ENCODE results near the gene CAMKMT. TPM values are rescaled to one million over a fixed set of nuclear protein-coding genes. Genes with fewer than 3 reads are reported as not detected.

Gene CAMKMT
- total and polyA plus RNA-seq, 2 experiments from 2014 or later: 26.5 to 29.5 TPM

DNA sequence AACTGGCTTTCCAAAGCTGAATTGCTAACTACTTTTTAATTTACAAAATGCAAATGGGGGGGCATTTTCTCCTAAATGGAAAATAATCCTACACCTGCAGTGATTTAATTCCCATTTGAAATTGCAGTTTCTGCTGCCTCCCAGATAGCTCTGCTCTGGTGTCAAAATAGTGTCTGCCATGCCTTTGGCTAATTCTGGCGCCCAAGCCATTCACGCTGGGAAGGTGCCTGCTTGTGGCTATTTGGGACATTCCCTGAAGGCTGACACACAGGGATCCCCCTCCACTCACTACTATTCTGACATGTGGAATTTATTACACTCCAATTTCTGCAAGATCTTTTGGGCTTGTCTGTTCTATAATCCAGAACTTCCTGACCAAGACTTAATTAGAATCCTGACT lies 451.4 kb downstream of the CAMKMT start (continued):
- TF ChIP-seq ZNF462 (CRISPR knock-in tag; IDR thresholded peaks at IDR 0.05): no peak
- TF ChIP-seq EZH2 (IDR thresholded peaks at IDR 0.05; ENCODE audit: low read depth, unreplicated experiment): no peak

GRCh38 chr2:44813658-44814057 lies 451.9 kb downstream of the CAMKMT start:
- Histone ChIP-seq H3K9me2 (ENCODE audit: insufficient read depth) (no peaks in the 10 kb centered on the region), H3K27me3 (ENCODE audit: insufficient read depth) (peaks cover 13% of the 10 kb centered on the region), H2AFZ (no peak overlapping the region), H3K79me2 (replicated peaks; ENCODE audit: insufficient read depth) (no peaks in the 10 kb centered on the region), H3K27ac (ENCODE audit: low read depth) (no peak overlapping the region), H3K4me1 (ENCODE audit: insufficient read depth) (no peaks in the 10 kb centered on the region), H4K20me1 (replicated peaks; ENCODE audit: insufficient read depth) (no peaks in the 10 kb centered on the region), H3K4me2 (no peak overlapping the region), H3K4me3 (no peak overlapping the region), H3K36me3 (ENCODE audit: insufficient read depth) (no peaks in the 10 kb centered on the region), H3F3A (replicated peaks; ENCODE audit: low read depth) (no peaks in the 10 kb centered on the region)
- Mint-ChIP-seq H3K27ac (no peak overlapping the region), H3K9me3 (no peaks in the 10 kb centered on the region), H3K4me1 (peaks cover 15% of the 10 kb centered on the region), H3K36me3 (ENCODE audit: low read depth) (no peaks in the 10 kb centered on the region; the same call in 2 of the 3 replicates), H3K27me3 (ENCODE audit: insufficient read depth, low read depth, poor library complexity) (peaks cover 9% of the 10 kb centered on the region), H3K4me3 (no peak overlapping the region)
- no peak for ATAC-seq
- no peak for DNase-seq (ENCODE audit: low spot score)
- no peak for TF ChIP-seq ETS1 (IDR thresholded peaks at IDR 0.05)
- TF ChIP-seq ZNF462 (CRISPR knock-in tag; IDR thresholded peaks at IDR 0.05): no peak
- no peak for TF ChIP-seq ZNF114 (CRISPR knock-in tag; IDR thresholded peaks at IDR 0.05)
- TF ChIP-seq EZH2 (IDR thresholded peaks at IDR 0.05; ENCODE audit: low read depth, unreplicated experiment): no peak
- TF ChIP-seq POLR2AphosphoS5 (IDR thresholded peaks at IDR 0.05; ENCODE audit: low read depth): no peak

All from GM23338 (cell line).